Body of pancreas (tissue), 4 donors: Measurements from ENCODE around the gene RPLP2.

Experiments used
- CTCF ChIP-seq, 7 experiments: fragments of 450-650 bp in 4 of 7; fragments of 200-600 bp in 3 of 7; sonication (generic) in 3 of 7; IDR thresholded peaks; one replicate each; pipeline ENCODE4 v1.5.1; 2016 to 2019; ENCODE audit warnings: antibody characterized with exemption in 7 of 7
- POLR2A ChIP-seq, 3 donors: fragments of 450-650 bp; IDR thresholded peaks; one replicate each; pipeline ENCODE4 v1.6.1; 2016; ENCODE audit warnings: antibody characterized with exemption in 3 of 3, mild to moderate bottlenecking in 2 of 3

- TF ChIP-seq CTCF (IDR thresholded peaks at IDR 0.05) (peak in 1 of 7 experiments; percentile 16), POLR2A (IDR thresholded peaks at IDR 0.05) (peak; percentile 7 to 62 (median 52))
These were observed 34.3 kb downstream of the RPLP2 start for GRCh38 chr11:843818-844692.
